T-helper 2 cell (primary cell): ENCODE measurements around the gene NAA25.

ENCODE experiments used
- DNase-seq, 5 experiments: peaks; one replicate each; pipeline versions ENCODE4 v3.0.0 to v3.0.0-alpha.2; 2012 to 2022
- total RNA-seq, 2 donors: gene quantifications; one replicate each; lab custom pipeline; 2026; lab: John Stamatoyannopoulos, UW

The NAA25 gene
- total RNA-seq, result 40.8 to 49.8 reads per million in 2 donors

DNA sequence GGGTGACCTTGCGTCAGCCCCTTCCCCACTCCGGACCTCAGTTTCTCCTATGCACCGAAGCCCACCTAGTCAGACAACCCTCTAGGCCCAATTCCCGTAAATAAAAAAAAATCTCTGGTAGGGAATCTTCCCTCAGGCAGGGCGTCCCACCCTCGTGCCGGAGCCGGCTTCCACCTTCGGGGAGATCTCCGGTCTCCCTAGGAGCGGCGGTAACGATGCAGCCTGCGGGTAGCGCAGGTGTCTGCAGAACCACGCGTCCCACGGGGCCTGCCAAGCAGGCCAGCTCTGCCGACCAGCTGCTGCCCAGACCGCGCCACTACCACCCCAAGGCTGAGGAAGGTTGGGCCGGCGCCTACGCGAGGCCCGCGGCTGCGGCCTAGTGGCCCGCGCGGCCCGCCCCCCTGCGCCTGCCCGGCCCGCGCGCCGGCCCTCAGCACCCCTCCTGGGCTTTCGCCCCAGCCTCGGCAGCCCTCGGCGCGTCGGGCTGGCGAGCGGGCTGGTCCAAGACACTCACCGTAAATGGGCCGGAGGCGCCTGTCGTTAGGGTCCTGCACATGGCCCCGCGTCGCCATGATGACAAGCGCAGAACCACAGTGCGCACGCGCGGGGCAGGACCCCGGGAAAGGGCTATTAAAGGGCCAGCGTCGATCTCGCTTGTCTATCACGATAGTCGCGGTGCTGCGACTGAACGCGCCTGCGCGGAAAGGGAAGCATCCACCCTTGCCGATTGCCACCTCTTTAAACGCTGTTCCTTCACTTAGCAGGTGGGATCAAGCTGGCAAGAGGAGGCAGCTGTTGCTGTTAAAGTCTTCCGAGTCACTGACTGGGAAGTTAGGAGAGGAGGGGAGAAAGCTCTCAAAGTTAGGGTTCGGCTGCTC, at the start of gene NAA25:
TSS of gene NAA25 (minus strand) at position 582 of the 878 bp plus-strand sequence. CDS start at position 572, 10 bp downstream.
- DNase-seq, result peak; percentile 77 to 89 (median 78)

DNA sequence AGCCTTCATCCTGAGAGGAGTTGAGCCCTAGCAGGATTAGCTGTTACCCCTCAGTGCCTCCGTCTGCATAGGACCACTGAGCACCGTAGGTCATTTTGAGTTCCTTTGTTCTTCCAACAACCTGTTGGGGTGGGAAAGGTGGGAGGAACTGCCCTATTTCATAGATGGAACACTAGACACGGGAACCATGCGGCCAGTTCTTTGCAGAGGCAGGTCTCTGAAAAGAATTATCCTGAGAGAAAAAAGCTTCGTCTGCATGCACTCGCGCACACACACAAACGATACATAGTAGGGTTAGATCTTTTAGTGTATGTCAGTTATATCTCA, 45.3 kb upstream of the NAA25 start:
- DNase-seq, result no peak

DNA sequence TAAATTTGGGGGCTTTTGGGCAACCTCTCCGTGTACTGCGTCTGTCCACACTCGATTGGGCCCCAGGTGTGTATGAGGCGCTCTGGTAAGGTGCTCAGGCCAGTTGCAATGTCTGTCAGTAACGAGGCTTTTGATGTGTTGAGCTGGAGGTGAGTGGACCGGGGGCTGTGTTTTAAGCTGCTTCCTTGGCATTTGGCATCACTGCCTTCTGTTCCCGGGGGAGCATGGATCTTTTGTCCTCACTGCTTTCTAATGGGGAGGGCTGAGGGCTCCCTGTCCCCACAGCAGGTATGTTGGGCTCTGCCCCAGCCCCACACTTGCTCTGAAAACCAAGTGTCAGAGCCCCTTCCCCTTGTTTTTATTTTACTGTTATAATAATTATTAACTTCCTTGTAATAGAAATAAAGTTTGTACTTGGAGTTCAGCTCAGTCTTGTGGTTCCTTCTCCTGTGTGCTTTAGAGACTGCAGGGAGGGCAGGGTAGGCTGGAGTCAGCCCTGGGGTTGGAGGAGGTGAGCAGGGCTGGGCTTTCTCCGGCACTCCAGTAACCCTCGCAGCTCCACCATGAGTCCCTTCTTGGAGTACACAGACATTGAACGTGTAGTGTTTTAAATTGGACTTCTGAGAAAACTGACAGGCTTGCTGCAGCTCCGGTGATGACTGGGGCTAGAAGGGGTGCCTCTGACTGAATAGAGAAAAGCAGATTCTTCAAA, 44.8 kb upstream of the NAA25 start:
- no peak for DNase-seq

DNA sequence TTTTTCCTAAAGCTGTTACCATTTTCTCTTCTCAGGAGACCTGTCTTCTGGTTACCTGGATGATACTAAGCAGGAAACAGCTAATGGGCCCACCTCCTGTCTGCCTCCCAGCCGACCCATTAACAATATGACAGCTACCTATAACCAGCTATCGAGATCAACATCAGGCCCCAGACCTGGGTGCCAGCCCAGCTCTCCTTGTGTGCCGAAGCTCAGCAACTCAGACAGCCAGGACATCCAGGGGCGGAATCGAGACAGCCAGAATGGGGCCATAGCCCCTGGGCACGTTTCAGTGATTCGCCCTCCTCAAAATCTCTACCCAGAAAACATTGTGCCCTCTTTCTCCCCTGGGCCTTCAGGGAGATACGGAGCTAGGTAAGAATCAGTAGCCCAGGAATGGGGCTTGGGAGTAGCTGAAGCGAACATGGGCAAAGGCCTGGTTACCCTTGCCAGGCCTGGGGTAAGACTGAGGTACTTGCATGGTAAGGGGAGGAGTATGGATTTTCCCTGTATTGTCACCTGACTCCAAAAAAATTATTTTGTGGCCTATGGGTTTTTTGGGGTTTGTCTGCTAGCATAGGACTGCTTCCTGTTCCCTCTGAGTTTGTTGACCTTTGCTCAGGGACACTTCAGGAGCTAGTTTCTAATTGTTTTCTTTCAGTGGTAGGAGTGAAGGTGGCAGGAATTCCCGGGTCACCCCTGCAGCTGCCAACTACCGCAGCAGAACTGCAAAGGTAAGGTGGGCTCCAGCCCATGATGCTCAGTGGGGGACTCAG, 43.4 kb upstream of the NAA25 start:
- DNase-seq, result no peak

DNA sequence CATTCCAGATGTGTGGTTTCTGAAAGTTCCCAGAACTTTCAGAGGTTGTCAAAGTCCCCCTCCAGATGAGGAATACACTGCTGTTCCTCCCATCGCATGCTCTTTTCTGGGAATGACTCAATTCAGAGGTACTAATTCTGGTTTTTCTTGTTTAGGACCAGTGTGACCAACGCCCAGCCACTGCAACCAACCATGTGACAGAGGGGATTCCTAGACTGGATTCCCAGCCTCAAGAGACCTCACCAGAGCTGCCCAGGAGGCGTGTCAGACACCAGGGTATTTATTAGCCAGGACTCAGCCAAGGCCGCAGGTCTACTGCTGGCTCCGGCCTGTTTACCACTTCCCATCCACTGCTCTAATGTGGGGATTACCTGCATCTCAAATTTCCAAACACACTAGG, 41.0 kb upstream of the NAA25 start:
- no peak for DNase-seq

DNA sequence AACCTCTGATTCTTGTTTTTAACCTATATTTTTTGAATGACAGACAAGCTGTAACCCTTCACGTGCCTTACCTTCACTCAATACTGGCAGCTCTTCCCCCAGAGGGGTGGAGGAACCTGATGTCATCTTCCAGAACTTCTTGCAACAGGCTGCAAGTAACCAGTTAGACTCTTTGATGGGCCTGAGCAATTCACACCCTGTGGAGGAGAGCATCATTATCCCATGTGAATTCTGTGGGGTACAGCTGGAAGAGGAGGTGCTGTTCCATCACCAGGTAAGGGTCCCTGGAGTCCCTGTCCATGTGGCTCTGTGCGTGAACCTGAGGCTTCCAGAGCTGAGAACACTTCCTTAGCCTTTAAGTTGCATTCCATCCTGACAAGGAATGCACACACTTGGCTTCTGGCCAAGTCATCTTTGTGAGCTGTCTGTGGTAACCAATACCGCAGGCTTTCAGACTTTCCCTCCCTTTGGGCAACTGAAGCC, 39.5 kb upstream of the NAA25 start:
- no peak for DNase-seq

DNA sequence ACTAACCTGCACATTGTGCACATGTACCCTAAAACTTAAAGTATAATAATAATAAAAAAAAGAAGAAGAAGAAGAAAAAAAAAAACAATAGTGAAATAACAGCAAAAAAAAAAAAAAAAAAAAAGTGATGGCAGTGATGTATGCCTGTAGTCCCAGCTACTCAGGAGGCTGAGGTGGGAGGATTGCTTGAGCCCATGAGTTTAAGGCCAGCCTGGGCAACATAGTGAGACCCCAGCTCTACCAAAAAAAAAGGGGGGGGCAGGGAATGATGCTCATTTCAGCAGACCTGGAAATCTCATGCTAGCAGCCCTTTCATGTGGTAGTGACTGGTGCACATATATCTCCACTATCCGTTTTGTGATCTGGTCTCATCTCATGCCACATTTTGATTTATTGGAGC, 37.5 kb upstream of the NAA25 start:
- DNase-seq, result no peak

DNA sequence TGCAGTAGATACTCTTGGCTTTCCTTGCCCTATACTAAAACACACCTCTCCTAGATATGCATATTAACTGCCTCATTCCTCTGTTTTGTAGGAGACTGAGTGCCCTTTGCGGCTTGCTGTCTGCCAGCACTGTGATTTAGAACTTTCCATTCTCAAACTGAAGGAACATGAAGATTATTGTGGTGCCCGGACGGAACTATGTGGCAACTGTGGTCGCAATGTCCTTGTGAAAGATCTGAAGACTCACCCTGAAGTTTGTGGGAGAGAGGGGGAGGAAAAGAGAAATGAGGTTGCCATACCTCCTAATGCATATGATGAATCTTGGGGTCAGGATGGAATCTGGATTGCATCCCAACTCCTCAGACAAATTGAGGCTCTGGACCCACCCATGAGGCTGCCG, 32.1 kb upstream of the NAA25 start:
- DNase-seq, result no peak

DNA sequence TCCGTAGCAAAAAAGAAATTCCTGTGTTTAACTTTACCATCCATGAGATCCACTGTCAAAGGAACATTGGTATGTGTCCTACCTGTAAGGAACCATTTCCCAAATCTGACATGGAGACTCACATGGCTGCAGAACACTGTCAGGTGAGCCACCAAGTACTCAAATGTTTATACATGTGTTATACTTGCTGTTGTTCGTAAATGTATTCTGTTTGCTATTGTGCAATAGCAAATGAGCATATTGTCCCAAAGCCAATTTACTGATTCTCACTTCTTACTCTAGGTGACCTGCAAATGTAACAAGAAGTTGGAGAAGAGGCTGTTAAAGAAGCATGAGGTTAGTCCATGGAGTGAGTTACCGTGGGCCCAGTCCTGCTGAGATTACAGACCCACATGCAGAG, 26.1 kb upstream of the NAA25 start:
- no peak for DNase-seq

DNA sequence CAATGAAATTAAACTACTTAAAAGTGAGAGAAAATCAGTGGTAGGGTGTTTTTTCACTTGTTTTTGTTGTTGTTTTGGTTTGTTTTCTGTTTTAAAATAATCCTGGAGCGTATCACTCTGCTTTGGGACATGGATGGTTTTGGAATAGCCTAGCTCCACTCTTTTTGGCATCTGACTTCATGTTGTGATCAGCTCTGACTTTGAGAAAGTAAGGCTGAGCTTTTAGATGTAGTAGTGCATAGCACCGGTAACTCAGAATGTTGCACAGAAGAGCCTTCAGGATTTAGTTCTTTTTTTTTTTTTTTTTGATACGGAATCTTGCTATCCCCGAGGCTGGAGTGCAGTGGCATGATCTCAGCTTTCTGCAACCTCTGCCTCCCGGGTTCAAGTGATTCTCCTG, 24.8 kb upstream of the NAA25 start:
- no peak for DNase-seq

DNA sequence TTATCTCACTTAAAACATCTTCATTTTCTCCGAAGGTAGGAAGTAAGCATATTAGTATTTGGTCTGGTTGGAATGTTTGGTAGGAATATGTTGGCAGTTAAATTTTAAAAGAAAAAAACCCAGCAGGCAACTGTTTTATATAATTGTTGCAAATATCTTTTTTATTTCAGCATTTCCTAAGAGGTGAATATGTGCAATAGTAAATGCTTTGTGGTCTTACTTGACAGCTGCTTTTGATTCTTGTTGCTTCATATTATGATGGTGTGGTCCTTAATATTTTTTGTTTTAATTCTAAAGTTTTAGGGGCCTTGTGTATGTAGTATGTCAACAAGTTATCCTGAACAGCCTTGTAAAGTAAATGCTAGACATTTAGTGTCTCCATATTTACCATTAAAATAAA, 23.1 kb upstream of the NAA25 start:
- no peak for DNase-seq

DNA sequence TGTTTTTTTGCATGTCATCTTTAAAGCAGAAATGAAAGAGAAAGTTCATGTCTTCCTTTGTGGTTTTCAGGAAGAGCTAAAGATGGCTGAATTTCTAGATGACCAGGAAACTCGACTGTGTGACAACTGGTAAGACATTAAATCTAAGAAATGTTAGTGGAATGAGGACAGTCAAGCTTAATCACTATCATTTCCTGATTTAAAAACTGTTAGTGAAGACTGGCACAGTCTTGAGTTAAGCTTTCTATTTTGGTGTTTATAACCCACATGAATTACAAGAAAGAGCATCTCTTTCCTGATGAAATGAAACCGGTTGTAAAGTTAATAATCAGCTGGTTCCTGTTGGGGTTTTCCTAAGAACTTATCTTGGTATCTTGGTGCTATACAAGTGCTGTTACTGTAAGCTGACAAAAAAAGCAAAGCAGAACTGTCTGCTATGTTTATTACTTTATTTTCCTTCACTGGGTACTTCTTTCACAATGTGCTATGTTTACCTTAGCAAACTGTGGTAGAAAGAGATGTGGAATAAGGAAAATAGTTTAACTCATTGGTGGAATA, 21.9 kb upstream of the NAA25 start:
- peak in 2 of 5 experiments; percentile 58 to 91 for DNase-seq

DNA sequence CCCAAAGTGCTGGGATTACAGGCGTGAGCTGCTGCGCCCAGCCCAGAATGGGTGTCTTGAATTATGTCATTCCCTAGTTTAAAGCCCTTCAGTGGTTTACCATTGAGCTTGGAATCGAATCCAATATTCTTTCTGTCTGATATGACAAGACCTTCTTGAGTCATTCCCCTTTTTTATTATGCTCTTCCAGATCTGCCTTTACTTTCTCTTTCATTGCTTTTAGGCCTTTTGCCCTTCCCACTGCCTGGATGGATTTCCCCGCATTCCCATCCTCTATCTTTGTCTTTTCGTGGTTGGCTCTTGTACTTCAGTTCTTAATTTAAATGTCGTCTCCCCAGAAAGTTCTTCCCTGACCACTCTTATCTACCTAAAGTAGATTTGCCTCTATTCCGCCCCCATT, 18.3 kb upstream of the NAA25 start:
- no peak for DNase-seq

DNA sequence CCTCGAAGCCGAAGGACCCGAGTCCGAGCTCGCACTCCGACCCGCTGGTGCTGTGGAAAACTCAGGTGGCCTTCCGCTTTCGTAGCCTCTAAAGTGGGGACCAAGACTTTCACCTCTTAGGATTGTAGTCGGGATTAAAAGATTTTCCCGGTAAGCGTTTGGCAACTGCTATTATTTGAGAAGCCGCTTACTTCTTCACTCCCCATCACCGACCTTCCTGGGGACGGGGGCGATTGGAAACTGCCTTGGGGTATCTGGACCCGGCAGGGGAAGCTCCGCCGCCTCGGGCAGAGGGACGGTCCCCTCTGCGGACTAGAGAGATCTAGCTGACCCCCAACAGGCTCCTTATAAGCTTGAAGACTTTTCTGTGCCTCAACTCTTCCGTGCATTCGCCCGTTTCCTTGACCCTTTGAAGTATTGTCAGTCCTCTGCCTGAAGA, 17.4 kb upstream of the NAA25 start:
- DNase-seq, result no peak

DNA sequence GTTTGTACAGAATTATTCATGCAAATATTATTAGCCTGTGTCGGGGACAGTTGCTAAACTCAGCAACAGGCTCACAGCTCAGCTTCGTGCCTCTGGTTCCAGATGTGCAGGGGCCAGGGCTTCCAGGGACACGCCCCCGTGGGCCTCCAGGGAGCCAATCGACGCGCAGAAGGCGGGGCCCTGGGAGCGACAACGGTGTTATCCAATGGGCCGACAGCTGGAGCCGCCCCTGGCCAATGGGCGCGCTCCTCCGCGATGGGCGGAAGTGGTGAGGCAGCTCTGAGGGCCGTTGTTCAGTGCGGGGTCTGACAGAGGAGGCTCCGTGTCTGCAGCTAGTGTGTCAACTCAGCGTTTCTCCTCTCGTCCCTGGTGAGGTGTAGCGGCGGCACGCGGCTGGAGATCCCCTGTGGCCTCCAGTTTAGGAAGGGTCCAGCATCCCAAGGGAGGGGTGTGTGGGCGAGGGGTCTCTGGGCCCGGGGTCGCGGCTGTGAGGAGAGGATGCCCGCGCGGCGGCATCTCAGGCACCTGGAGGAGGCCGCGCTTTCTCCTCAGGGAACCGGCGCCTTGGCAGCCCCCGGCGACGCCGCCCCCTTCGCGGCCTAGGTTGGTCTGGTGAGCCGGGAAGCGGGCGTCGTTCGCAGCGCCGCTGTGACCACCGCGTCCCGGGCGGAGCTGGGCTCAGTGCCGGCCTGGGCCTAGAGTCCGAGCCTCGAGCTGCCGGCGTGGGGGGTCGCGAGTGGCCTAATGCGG, 16.8 kb upstream of the NAA25 start, which contains the start of gene TRAFD1:
TSS of gene TRAFD1 (plus strand) at position 311 of the 750 bp plus-strand sequence. CDS start 4,963 bp downstream, outside the sequence.
- DNase-seq, result peak; percentile 93 to 99 (median 97)

DNA sequence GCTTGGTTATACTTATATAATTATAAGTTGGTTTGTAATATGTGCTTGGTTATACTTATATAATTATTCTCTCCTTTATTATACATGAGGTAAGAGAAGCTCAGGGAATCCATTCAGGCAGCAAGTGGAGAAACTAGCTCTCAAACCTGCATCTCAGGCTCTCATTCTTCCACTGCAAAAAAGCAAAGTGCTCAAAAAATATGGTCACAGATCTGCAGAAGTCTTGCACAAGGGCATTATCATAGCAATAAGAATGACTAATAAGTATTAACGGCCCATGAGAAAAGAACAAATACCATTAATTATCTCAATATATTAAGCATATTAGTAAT, 16.3 kb upstream of the NAA25 start:
- DNase-seq, result no peak

DNA sequence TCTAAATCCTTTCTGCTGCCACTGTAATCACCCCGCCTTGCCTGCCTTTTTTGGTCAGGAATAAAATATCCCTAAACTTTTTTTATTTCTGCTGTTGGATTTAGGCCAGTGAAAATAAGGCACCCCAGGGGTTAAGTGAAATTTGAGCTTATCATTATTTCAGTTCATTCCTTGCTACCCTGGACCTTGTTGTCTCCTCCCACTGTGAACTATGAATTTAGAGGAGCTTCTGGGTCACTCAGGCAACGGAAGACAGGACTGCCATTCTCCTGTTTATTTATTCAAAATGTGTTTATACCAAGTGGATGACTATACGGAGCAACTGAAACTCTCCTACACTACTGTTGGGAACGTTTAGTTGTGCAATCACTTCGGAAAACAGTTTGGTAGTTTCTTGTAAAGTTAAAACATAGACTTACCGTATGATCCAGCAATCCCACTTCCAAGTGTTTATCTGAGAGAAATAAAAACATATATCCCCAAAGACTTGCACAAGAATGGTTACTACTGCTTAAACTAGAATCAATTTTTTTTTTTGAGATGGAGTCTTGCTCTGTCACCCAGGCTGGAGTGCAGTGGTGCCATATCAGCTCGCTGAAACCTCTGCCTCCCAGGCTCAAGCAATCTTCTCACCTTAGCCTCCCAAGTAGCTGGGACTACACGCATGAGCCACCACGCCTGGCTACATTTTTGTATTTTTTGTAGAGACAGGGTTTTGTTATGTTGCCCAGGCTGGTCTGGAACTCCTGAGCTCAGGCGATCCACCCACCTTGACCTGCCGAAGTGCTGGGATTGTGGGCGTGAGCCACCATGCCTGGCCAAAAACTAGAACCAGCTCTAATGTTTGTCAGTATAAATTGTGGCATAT, 14.5 kb upstream of the NAA25 start:
- DNase-seq, result no peak

DNA sequence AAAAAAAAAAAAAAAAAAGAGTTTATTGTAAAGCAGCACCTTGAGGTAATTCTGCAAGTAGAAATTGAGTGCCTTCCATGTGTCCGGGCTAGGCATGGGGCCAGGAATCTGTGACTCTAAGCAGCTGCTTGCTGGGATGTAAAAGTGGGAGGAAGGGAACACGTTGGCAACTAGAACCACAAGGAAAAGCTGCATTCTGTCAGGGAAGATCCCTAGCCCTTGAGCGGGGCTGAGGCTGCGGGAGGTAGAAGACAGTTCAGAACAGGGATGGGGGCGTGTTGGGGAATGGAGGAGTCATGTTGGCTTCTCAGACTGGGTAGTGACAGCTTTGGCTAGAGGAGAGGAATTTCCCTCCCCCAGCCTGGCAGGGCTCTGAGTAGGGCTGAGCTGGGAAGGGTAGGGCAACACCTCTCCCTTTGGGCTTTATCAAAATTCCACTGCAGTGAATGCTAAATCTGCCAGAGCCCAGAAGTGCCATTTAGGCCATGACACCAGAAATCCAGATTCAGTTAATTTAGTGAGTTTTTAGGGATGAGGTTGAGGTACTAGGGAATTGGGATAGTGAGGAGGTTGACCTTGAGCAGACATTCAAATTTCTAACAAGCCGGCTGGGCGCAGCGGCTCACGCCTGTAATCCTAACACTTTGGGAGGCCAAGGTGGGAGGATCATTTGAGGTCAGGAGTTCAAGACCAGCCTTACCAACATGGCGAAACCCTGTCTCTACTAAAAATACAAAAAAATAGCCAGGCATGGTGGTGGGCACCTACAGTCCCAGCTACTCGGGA, 13.4 kb upstream of the NAA25 start:
- DNase-seq, result no peak

DNA sequence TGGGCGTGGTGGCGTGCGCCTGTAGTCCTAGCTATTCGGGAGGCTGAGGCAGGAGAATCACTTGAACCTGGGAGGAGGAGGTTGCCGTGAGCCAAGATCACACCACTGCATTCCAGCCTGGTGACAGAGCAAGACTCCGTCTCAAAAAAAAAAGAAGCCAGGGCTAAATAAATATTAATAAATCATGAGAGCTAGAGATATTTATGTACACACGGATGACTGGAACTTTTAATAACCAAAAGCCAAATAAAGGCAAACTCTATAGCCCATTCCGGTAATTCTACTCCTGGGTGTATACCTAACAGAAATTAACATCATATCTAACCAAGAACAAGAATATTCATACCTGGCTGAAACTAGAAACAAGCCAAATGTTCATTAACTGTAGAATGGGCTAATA, 9.1 kb upstream of the NAA25 start:
- no peak for DNase-seq
